HCT116 (cell line): ENCODE data around the gene DYNC1I1.

Experiments
- CBX3 ChIP-seq: IDR thresholded peaks from 2 replicates; pipeline ENCODE4 v1.6.1; 2012; ENCODE audit warnings: low read depth
- CEBPB ChIP-seq: IDR thresholded peaks from 2 replicates; pipeline ENCODE4 v1.6.1; 2012; ENCODE audit warnings: low read depth
- EZH2 ChIP-seq: fragments of 200-600 bp; sonication (generic); IDR thresholded peaks from 2 replicates; pipeline ENCODE4 v1.6.1; 2017; ENCODE audit warnings: antibody characterized with exemption, mixed run types
- EZH2phosphoT487 ChIP-seq: fragments of 200-600 bp; IDR thresholded peaks from 2 replicates; pipeline ENCODE4 v1.6.1; 2018; ENCODE audit warnings: antibody characterized with exemption, borderline replicate concordance
- JUND ChIP-seq: IDR thresholded peaks from 2 replicates; pipeline ENCODE4 v1.6.1; 2012
- POLR2A ChIP-seq: IDR thresholded peaks from 2 replicates; pipeline ENCODE4 v1.7.0; 2011; ENCODE audit warnings: borderline replicate concordance; ENCODE audit not compliant: insufficient read depth, insufficient read length; ENCODE audit errors: extremely low read depth
- POLR2AphosphoS5 ChIP-seq: IDR thresholded peaks from 2 replicates; pipeline ENCODE4 v1.6.1; 2011; ENCODE audit warnings: mild to moderate bottlenecking, low read depth, low read length, moderate library complexity
- RAD21 ChIP-seq: IDR thresholded peaks from 2 replicates; pipeline ENCODE4 v1.6.1; 2012; ENCODE audit warnings: low read depth, mild to moderate bottlenecking
- TCF7L2 ChIP-seq: IDR thresholded peaks from 2 replicates; pipeline ENCODE4 v1.7.0; 2011; ENCODE audit warnings: borderline replicate concordance, inconsistent platforms; ENCODE audit not compliant: insufficient read depth, insufficient read length; ENCODE audit errors: extremely low read depth
- YY1 ChIP-seq: IDR thresholded peaks from 2 replicates; pipeline ENCODE4 v1.6.1; 2011; ENCODE audit warnings: low read length, low read depth, moderate library complexity, mild to moderate bottlenecking; ENCODE audit not compliant: insufficient replicate concordance; ENCODE audit errors: extremely low read depth
- ZFX ChIP-seq: fragments of 450-650 bp; IDR thresholded peaks from 2 replicates; pipeline ENCODE4 v1.6.1; 2017
- ZNF274 ChIP-seq: fragments of 200-500 bp; sonication (Bioruptor generic); IDR thresholded peaks from 2 replicates; pipeline ENCODE4 v1.6.1; 2014; ENCODE audit warnings: mild to moderate bottlenecking, low read depth, low read length, inconsistent platforms
- TF ChIP-seq, protein P1 (sequence below), 3 experiments: fragments of 200-600 bp in 1 of 3; sonication (generic) in 1 of 3; IDR thresholded peaks in 2 of 3; conservative IDR thresholded peaks in 1 of 3; 2 replicates each; pipeline ENCODE4 v1.5.1; 2012 to 2017; ENCODE audit warnings: low read depth in 2 of 3, low read length in 2 of 3, antibody characterized with exemption in 1 of 3, borderline replicate concordance in 1 of 3, control low read depth in 1 of 3, mild to moderate bottlenecking in 1 of 3, mixed read lengths in 1 of 3, mixed run types in 1 of 3, moderate library complexity in 1 of 3; ENCODE audit not compliant: insufficient read depth in 1 of 3
- TF ChIP-seq, protein P2 (sequence below): IDR thresholded peaks from 2 replicates; pipeline ENCODE4 v1.6.1; 2012

DNA sequence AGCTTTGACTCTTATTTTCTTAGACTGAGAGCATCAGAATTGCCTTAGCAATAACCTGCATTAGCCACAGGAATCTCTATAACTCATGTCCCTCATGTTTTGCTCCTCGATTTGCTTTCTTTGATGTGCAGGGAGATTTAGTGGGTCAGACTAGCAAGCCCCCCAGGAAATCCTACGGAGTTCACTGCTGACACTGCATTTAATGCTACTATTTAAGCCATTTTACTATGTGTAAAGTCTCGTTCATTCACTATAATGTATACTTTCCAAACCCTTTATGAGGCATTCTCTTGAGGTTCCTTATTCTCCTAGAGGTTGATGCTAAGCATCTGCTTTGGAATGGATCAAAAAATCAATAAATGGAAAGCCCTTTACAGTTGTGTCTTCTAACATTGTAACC is 28.4 kb downstream of the DYNC1I1 start:
- TF ChIP-seq, protein P1, sequence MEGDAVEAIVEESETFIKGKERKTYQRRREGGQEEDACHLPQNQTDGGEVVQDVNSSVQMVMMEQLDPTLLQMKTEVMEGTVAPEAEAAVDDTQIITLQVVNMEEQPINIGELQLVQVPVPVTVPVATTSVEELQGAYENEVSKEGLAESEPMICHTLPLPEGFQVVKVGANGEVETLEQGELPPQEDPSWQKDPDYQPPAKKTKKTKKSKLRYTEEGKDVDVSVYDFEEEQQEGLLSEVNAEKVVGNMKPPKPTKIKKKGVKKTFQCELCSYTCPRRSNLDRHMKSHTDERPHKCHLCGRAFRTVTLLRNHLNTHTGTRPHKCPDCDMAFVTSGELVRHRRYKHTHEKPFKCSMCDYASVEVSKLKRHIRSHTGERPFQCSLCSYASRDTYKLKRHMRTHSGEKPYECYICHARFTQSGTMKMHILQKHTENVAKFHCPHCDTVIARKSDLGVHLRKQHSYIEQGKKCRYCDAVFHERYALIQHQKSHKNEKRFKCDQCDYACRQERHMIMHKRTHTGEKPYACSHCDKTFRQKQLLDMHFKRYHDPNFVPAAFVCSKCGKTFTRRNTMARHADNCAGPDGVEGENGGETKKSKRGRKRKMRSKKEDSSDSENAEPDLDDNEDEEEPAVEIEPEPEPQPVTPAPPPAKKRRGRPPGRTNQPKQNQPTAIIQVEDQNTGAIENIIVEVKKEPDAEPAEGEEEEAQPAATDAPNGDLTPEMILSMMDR (IDR thresholded peaks at IDR 0.05 in 2 of 3, conservative IDR thresholded peaks at IDR 0.05 in 1 of 3; ENCODE audit: borderline replicate concordance in 1 of 3, insufficient read depth in 1 of 3, low read depth in 2 of 3, low read length in 2 of 3): no peak
- TF ChIP-seq YY1 (no peak), EZH2 (no peak), POLR2AphosphoS5 (no peak), POLR2A (no peak), CBX3 (no peak), EZH2phosphoT487 (no peak), ZNF274 (no peak), ZFX (no peak), CEBPB (no peak), RAD21 (no peak), TCF7L2 (no peak), JUND (no peak)
- TF ChIP-seq, protein P2, sequence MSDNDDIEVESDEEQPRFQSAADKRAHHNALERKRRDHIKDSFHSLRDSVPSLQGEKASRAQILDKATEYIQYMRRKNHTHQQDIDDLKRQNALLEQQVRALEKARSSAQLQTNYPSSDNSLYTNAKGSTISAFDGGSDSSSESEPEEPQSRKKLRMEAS: no peak
